ENCODE results near the gene ARID1B. TPM values are rescaled to one million over a fixed set of nuclear protein-coding genes. Genes with fewer than 3 reads are reported as not detected.

Gene ARID1B
- total and polyA plus RNA-seq, 8 donors: 67.6 to 102 (median 99.0) TPM

DNA sequence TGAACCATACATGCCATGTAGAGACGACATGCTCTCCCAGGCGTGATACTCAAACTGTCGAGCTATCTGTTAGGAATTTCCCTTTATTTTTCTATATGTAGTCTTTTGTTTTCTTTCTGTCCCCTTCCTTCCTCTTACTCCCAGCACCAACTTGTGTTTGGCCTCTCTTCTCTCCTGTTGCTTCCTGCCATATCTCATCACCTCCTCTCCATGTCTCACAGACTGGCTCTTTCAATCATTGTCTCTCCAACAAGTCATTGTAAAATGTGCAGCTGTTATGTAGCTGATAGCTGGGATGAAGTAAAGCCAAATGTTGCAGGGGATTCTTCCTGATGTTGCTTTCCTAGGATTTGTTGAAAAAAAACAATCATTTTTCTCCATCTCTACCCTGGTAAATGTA, 311.7 kb downstream of the ARID1B start:
- ATAC-seq (no peak), DNase-seq (no peak)
- Histone ChIP-seq H3K27me3 (no peaks in the 10 kb centered on the region), H3K36me3 (peaks cover 0 to 15% of the 10 kb centered on the region in 2 donors), H3K9me3 (no peaks in the 10 kb centered on the region), H3K27ac (peak overlapping the region in 1 of 2 donors; percentile 1), H3K4me1 (peaks cover 8 to 13% of the 10 kb centered on the region in 2 donors), H3K4me3 (no peak overlapping the region)
- intact Hi-C loops (cut with DNase I): no loop called here
- TF ChIP-seq, protein P1, sequence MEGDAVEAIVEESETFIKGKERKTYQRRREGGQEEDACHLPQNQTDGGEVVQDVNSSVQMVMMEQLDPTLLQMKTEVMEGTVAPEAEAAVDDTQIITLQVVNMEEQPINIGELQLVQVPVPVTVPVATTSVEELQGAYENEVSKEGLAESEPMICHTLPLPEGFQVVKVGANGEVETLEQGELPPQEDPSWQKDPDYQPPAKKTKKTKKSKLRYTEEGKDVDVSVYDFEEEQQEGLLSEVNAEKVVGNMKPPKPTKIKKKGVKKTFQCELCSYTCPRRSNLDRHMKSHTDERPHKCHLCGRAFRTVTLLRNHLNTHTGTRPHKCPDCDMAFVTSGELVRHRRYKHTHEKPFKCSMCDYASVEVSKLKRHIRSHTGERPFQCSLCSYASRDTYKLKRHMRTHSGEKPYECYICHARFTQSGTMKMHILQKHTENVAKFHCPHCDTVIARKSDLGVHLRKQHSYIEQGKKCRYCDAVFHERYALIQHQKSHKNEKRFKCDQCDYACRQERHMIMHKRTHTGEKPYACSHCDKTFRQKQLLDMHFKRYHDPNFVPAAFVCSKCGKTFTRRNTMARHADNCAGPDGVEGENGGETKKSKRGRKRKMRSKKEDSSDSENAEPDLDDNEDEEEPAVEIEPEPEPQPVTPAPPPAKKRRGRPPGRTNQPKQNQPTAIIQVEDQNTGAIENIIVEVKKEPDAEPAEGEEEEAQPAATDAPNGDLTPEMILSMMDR (IDR thresholded peaks at IDR 0.05): no peak

GRCh38 chr6:157089258-157089657, 312.1 kb downstream of the ARID1B start:
- H3K27ac ChIP-seq: peak overlapping the region in 1 of 2 donors; percentile 1
- peaks cover 8 to 13% of the 10 kb centered on the region in 2 donors for H3K4me1 ChIP-seq
- peaks cover 0 to 15% of the 10 kb centered on the region in 2 donors for H3K36me3 ChIP-seq
- ATAC-seq (peak; percentile 18), DNase-seq (no peak)
- intact Hi-C loops (cut with DNase I): no loop called here
- TF ChIP-seq, protein P1 (IDR thresholded peaks at IDR 0.05): no peak
- H3K27me3 ChIP-seq: no peaks in the 10 kb centered on the region
- H3K4me3 ChIP-seq: no peak overlapping the region
- H3K9me3 ChIP-seq: no peaks in the 10 kb centered on the region

GRCh38 chr6:157089851-157090250, 312.7 kb downstream of the ARID1B start:
- no peak overlapping the region for H3K4me3 ChIP-seq
- intact Hi-C loops (cut with DNase I): no loop called here
- no peaks in the 10 kb centered on the region for H3K9me3 ChIP-seq
- peak overlapping the region in 1 of 2 donors; percentile 1 for H3K27ac ChIP-seq
- TF ChIP-seq, protein P1 (IDR thresholded peaks at IDR 0.05): no peak
- DNase-seq (no peak), ATAC-seq (no peak)
- no peaks in the 10 kb centered on the region for H3K27me3 ChIP-seq
- peaks cover 0 to 10% of the 10 kb centered on the region in 2 donors for H3K36me3 ChIP-seq
- peaks cover 8 to 13% of the 10 kb centered on the region in 2 donors for H3K4me1 ChIP-seq

DNA sequence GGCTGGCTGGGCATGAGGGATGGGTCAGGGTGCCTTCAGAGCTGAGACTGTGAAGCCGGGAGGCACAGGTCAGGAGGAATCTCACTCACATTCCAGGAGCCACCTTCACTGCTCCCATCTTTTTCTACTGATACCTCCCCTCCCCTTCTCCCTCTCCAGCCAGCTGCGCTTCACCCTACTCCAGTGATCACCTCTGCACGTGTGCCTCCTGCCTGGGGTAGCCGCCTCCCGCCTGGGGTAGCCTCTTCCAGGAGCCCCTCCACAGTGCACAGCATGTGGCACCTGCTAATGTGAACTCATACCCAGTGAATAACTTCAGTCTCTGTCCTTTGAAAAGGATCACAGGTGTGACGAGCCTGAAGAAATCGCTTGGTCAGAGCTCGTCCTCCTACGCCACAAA, 313.6 kb downstream of the ARID1B start:
- DNase-seq (no peak), ATAC-seq (no peak)
- H3K27me3 ChIP-seq: no peaks in the 10 kb centered on the region
- no peaks in the 10 kb centered on the region for H3K9me3 ChIP-seq
- TF ChIP-seq, protein P1 (IDR thresholded peaks at IDR 0.05): no peak
- H3K4me1 ChIP-seq: peaks cover 8 to 13% of the 10 kb centered on the region in 2 donors
- no peak overlapping the region for H3K4me3 ChIP-seq
- intact Hi-C loops (cut with DNase I): no loop called here
- no peak overlapping the region for H3K27ac ChIP-seq
- H3K36me3 ChIP-seq: peaks cover 0 to 2% of the 10 kb centered on the region in 2 donors

DNA sequence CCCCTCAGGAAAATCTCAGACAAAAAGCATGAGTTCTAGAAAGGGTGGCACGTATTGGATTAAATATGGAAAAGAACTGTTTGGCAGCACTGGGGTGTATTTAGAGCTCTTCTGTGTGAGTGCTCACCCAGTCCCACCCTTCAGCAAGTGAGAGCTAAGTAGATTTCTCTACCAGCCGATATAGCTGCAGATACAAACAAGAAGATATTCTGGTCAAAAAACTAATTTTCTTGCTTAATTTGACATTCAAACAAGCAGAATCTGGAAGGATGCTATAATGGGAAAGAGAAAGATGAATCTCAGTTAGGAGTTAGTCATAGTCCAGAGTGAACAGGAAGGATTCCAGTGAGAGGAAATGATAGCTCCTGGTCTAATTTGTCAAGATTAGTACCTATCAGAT, 314.1 kb downstream of the ARID1B start:
- DNase-seq: no peak
- no peak overlapping the region for H3K4me3 ChIP-seq
- no peaks in the 10 kb centered on the region for H3K27me3 ChIP-seq
- TF ChIP-seq, protein P1 (IDR thresholded peaks at IDR 0.05): no peak
- no peaks in the 10 kb centered on the region for H3K36me3 ChIP-seq
- intact Hi-C loops (cut with DNase I): no loop called here
- no peak overlapping the region for H3K27ac ChIP-seq
- H3K4me1 ChIP-seq: peaks cover 8 to 13% of the 10 kb centered on the region in 2 donors
- H3K9me3 ChIP-seq: no peaks in the 10 kb centered on the region
- ATAC-seq: no peak
